HAP-1 (cell line): ENCODE measurements around the gene DNAAF9.

Experiments
- DNase-seq, 2 experiments: peaks; one replicate each; pipeline ENCODE4 v3.0.0-alpha.2; 2016 to 2020; ENCODE audit warnings: low spot score in 2 of 2
- H3K27me3 ChIP-seq: fragments of 250-450 bp; sonication (Bioruptor Pico); 2 replicates; pipeline ENCODE4 v1.5.1; 2020; ENCODE audit warnings: low read depth, mild to moderate bottlenecking, moderate library complexity
- H3K36me3 ChIP-seq: fragments of 250-450 bp; sonication (Bioruptor Pico); replicated peaks from 2 replicates; pipeline ENCODE4 v1.5.1; 2020; ENCODE audit warnings: mild to moderate bottlenecking
- H3K4me1 ChIP-seq: fragments of 250-450 bp; sonication (Bioruptor Pico); 2 replicates; pipeline ENCODE4 v1.5.1; 2020; ENCODE audit warnings: mild to moderate bottlenecking
- H3K4me3 ChIP-seq: fragments of 250-450 bp; sonication (Bioruptor Pico); 2 replicates; pipeline ENCODE4 v1.5.1; 2020; ENCODE audit warnings: mild to moderate bottlenecking, moderate library complexity
- H3K9me3 ChIP-seq: fragments of 250-450 bp; sonication (Bioruptor Pico); 2 replicates; pipeline ENCODE4 v1.5.1; 2020; ENCODE audit warnings: mild to moderate bottlenecking, moderate library complexity
- in situ Hi-C: fragments of 300-500 bp; cut with MboI; formaldehyde crosslinking; loops from 3 replicates; pipeline ENCODE4 v1.14.3; 2020; ENCODE audit warnings: low sequenced_read_pairs, inconsistent platforms, mixed read lengths

Gene DNAAF9

GRCh38 chr20:3380228-3381070, 27.0 kb downstream of the DNAAF9 start:
- in situ Hi-C loops, result no loop called here
- peaks cover 3% of the 10 kb centered on the region for H3K36me3 ChIP-seq
- no peak overlapping the region for H3K4me3 ChIP-seq
- no peaks in the 10 kb centered on the region for H3K27me3 ChIP-seq
- no peaks in the 10 kb centered on the region for H3K4me1 ChIP-seq
- H3K9me3 ChIP-seq, result no peaks in the 10 kb centered on the region
- DNase-seq, result no peak

DNA sequence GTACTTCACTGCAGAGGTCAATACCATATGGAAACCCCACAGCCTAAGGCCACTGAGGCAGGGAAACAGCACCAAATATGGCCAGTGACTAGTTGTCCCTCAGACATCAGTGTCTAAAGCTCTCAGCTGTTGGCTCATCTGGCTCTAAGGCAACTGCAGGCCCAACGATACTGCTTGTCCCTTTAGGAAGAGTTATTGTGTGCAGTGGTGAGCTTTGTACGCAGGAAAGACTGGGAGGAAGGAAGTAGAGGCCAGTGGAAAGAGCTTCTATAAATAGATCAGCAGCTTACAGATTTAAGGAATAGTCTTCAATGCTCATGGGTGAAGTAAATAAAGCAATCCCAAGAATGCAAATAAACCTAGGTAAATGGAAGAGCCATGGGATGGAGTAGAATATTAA, 29.3 kb downstream of the DNAAF9 start:
- H3K9me3 ChIP-seq, result no peaks in the 10 kb centered on the region
- no peak overlapping the region for H3K4me3 ChIP-seq

GRCh38 chr20:3377644-3378043, 29.8 kb downstream of the DNAAF9 start:
- in situ Hi-C loops, result no loop called here
- Histone ChIP-seq H3K9me3 (no peaks in the 10 kb centered on the region), H3K27me3 (no peaks in the 10 kb centered on the region), H3K4me1 (no peaks in the 10 kb centered on the region), H3K36me3 (peaks cover 20% of the 10 kb centered on the region), H3K4me3 (no peak overlapping the region)
- no peak for DNase-seq

More for the DNA sequence above, 29.3 kb downstream of the DNAAF9 start:
- Histone ChIP-seq H3K36me3 (peaks cover 17% of the 10 kb centered on the region), H3K4me1 (no peaks in the 10 kb centered on the region), H3K27me3 (no peaks in the 10 kb centered on the region)
- DNase-seq, result no peak
- in situ Hi-C loops, result no loop called here

- H3K4me3 ChIP-seq, result no peak overlapping the region
- H3K9me3 ChIP-seq, result no peaks in the 10 kb centered on the region
- in situ Hi-C loops, result no loop called here
- H3K36me3 ChIP-seq, result peaks cover 29% of the 10 kb centered on the region
- no peak for DNase-seq
- H3K4me1 ChIP-seq, result no peaks in the 10 kb centered on the region
- no peaks in the 10 kb centered on the region for H3K27me3 ChIP-seq
Measured at GRCh38 chr20:3374296-3374695, 33.2 kb downstream of the DNAAF9 start.

DNA sequence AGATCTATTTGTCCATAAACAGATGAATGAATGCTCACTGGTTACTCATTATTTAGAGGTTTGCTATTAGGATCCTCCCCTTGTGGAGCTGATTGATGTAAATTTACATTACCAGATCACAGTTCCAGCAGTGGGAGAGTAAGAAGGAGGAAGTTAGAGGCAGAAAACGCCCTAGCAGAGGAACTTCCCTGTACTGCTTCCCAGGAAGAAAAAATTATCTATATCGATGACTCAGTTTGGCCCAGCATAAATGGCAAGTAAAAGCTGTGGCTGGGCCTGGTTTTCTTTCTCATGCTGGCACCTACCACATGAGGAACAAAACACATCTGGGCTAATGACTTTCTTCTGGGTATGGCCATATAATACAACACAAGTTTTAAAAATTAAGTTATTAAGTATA, 35.7 kb downstream of the DNAAF9 start:
- DNase-seq, result no peak
- H3K9me3 ChIP-seq, result no peaks in the 10 kb centered on the region

DNA sequence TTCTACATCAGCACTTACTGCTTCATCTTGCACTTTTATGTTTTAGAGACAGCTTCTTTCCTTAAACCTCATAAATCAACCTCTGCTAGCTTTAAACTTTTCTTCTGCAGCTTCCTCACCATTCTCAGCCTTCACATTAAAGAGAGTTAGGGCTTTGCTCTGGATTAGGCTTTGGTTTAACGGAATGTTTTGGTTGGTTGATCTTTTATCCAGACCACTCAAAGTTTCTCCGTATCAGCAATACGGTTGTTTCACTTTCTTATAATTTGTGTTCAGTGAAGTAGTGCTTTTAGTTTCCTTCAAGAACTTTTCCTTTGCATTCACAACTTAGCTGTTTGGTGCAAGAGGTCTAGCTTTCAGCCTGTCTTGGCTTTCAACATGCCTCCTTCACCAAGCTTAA, 40.4 kb downstream of the DNAAF9 start:
- no peak overlapping the region for H3K4me3 ChIP-seq
- in situ Hi-C loops, result no loop called here
- no peaks in the 10 kb centered on the region for H3K4me1 ChIP-seq
- H3K36me3 ChIP-seq, result peaks cover 5% of the 10 kb centered on the region
- DNase-seq, result no peak
- no peaks in the 10 kb centered on the region for H3K9me3 ChIP-seq
- H3K27me3 ChIP-seq, result no peaks in the 10 kb centered on the region

More for the DNA sequence above, 35.7 kb downstream of the DNAAF9 start:
- peaks cover 29% of the 10 kb centered on the region for H3K36me3 ChIP-seq
- no peaks in the 10 kb centered on the region for H3K4me1 ChIP-seq
- in situ Hi-C loops, result no loop called here
- H3K4me3 ChIP-seq, result no peak overlapping the region
- no peaks in the 10 kb centered on the region for H3K27me3 ChIP-seq

- no peaks in the 10 kb centered on the region for H3K9me3 ChIP-seq
- DNase-seq, result no peak
- no peak overlapping the region for H3K4me3 ChIP-seq
- H3K36me3 ChIP-seq, result no peaks in the 10 kb centered on the region
- in situ Hi-C loops, result no loop called here
- peaks cover under 1% of the 10 kb centered on the region for H3K4me1 ChIP-seq
- H3K27me3 ChIP-seq, result no peaks in the 10 kb centered on the region
Measured at GRCh38 chr20:3364323-3365013, 43.0 kb downstream of the DNAAF9 start.

DNA sequence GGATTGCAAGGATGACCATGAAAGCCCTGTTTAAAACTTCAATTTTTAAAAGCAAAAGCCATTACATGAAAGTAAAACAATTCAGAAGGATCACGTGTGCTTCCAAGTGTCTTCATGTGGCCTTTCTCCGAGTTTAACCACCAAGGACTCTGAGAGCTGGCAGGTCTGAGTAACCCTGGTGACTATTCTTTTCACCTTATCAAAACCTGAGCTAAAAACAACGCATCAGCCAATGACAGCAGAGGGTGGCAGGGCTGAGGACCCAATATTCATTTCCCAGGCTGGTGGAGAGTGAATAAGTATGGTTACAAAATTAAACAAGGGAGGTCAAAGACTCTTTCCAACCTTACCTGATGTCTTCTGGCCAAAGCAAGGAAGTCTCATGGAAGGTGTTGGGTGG, 46.7 kb downstream of the DNAAF9 start:
- Histone ChIP-seq H3K4me3 (no peak overlapping the region), H3K27me3 (no peaks in the 10 kb centered on the region), H3K4me1 (peaks cover 10% of the 10 kb centered on the region), H3K36me3 (no peaks in the 10 kb centered on the region), H3K9me3 (no peaks in the 10 kb centered on the region)
- no peak for DNase-seq
- in situ Hi-C loops, result no loop called here

- Histone ChIP-seq H3K27me3 (no peaks in the 10 kb centered on the region), H3K9me3 (no peaks in the 10 kb centered on the region), H3K36me3 (no peaks in the 10 kb centered on the region), H3K4me3 (no peak overlapping the region), H3K4me1 (peaks cover 10% of the 10 kb centered on the region)
- DNase-seq, result peak; percentile 72 to 92
- in situ Hi-C loops, result no loop called here
Measured at GRCh38 chr20:3358676-3359340, 48.7 kb downstream of the DNAAF9 start.
